GM21381 (cell line): ENCODE measurements around the gene MPIG6B.

Experiments used
- ATAC-seq: cut with Tn5 transposase; IDR thresholded peaks from one replicate; pipeline ENCODE4 v1.9.1; 2021; ENCODE audit warnings: mild to moderate bottlenecking, moderate library complexity; ENCODE audit not compliant: unreplicated experiment

MPIG6B gene

DNA sequence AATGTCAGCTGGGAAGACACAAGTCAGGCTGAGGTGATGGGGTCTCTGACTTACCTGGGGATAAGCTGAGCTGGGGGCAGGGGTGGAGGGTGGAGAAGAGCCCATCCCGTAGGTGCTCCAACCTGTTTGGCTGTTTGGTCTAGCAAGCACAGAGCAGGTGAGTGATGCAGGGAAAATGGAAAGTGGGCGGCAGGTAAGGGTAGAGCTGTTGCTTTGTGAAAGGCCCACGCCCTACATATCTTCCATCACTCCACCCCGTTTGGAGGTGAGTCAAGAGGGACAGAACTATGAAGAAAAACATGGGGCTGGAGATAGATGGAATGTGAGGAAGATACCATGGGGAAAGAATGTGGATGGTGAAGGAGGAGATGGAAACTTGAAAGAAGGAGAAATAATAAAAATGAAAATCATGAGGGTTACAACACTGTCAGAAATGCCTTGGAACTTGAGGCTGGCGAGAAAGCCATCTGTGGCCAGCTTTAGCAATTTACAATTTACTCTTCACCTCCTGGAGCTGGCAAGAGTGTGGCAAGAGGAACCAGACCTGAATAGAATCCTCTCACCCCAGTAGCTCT, 2.9 kb upstream of the MPIG6B start:
- no peak for ATAC-seq

GRCh38 chr6:31721351-31722020, 1.7 kb upstream of the MPIG6B start, which contains the start of gene LY6G6C:
Gene LY6G6C (minus strand): TSS chr6:31721746. CDS start chr6:31721679, 67 bp downstream.
- no peak for ATAC-seq

DNA sequence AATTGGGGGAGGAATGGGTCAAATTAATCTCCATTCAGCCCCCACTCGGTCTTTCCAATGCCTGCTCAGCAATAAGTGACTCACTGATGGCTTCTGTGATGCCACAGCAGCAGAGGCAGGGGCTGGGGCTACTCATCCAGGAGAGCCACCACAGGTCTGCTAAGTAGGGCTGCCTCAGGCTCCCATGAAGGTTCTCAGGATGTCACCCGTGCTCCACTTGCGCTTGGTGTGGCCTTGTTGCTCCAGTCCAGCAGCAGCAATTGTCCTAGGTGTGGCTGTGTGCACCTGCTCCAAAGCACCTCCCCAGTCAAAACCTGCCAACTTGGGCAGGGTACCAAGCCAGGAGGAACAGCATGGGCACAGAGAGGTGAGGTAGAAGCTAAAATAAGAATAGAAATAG, 1.0 kb upstream of the MPIG6B start:
- no peak for ATAC-seq

- ATAC-seq, result no peak
These were observed 963 bp downstream of the MPIG6B start for GRCh38 chr6:31723980-31724691.

GRCh38 chr6:31725502-31726350, 2.6 kb downstream of the MPIG6B start:
- ATAC-seq, result no peak

- ATAC-seq, result peak; percentile 53
These were observed 4.0 kb downstream of the MPIG6B start for GRCh38 chr6:31727034-31727716.

DNA sequence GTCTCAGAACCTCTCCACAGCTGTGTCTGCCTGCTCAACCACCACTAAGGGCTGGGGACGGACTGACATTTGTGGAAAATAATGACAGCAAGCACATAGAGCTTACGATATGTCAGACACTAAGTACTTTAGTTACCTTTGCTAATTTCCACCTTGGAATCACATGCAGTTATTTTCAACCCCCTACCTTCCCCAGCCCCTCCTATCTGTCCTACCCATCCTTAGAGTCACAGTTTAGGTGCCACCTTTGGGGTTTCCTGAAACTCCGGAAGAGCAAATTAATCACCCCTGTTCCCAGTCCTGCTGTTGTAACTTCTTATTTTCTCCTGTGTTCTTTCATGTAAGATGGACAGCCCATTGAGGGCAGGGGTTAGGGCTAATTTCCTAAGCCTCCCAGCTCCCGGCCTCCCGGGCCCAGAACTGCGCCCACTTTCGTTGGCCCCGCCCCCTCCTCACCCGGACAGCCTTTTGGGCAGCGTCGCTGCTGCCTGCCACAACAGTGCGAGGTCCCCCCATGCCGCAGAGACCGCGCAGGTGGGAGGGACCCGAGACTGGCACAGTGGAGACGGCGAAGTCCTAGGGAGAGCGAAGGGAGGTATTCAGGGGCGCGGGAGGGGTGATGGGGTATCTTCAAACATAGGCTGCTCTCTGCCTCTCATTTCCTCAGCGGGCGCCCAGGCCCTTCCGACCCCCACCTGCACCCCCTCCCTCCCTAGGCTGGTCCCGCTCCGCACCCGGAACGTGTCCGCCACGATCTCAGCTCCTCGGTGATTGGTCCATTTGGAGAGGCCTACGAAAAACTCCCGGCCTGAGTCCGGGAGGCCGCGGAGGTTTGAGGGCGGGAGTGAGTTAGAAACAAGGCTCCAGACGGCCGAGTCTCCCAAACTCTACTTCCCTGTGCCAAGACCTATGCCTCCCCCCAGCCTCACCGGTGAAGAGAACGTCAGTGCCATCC, 4.8 kb downstream of the MPIG6B start:
- no peak for ATAC-seq

GRCh38 chr6:31728767-31729514, 5.8 kb downstream of the MPIG6B start, which contains the start of gene DDAH2:
Gene DDAH2 (minus strand): TSS chr6:31729299. CDS start chr6:31729161, 138 bp downstream.
- ATAC-seq, result peak; percentile 8

DNA sequence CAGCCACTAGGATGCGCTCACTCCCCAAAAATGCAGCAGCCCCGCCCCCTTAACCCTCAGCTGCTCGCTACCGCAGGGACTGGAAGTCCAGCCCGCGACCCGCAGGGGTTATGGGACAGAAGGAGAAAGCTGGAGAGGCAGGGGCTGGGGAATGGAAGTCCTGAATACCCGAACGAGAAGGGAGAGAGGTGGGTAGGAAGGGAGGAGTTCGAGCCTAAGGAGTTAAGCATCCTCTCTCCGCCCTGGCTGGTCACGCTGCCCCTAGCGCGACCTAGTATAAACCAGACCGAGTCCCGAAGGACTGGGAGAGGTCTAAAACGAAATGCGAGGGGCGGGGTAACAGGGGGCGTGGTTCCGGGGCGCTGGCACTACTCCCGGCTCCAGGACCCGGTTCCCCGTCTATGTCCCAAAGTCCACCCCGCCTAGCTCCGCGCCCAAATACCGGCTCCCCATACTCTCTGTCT, 6.4 kb downstream of the MPIG6B start:
- ATAC-seq, result peak; percentile 38

DNA sequence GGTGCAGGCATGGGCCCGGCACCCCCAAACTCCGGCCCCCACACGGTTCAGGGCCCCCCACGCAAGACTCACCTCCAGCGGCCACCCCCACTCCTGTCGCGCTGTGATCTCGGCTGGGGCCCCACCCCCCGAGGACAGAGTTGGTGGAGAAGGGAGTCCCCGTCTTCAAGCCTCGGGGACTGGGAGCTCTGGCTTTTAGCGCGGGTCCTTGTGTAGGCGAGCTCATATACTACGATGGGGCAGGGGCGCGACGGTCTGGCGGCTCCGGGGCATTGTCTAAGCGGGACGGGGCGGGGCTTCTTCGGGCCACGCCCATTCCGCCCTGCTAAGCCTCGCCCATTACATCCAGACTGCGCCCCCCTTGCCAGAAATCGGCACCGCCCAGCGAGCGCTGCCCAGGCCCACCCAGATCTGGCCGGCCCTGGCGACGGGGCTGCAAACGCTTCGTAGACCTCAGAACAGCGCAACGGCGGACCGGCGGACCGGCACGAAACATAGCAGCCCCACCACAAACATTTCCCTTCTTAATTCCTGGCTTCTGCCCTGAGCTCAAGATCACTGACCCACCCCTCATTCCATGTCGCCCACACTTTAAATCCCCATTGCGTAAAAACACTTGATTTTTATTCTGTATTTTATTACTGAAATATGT, 6.9 kb downstream of the MPIG6B start:
- no peak for ATAC-seq

DNA sequence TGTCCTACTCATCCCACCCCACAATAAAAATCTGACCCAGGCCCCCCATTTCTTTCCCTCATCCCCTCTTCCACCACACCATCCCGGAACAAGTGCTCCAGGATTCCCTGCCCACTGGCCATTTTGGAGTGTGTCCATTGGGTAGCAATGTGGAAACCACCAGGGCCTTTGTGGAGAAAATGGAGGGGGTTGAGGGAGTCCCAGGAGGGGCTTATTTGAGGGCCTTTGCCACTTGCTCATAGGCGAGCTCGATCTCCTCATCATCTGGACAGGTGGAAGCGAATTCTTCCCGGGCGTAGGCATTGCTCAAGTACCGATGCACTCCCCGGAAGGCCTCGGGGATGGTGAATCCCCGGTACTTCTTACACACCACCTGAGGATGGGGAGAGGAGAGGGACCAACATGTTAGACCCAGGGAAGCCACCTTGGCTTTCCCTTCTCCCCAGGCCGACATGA, 7.5 kb downstream of the MPIG6B start:
- ATAC-seq, result no peak

- no peak for ATAC-seq
These were observed 8.9 kb downstream of the MPIG6B start for GRCh38 chr6:31732029-31732428.

DNA sequence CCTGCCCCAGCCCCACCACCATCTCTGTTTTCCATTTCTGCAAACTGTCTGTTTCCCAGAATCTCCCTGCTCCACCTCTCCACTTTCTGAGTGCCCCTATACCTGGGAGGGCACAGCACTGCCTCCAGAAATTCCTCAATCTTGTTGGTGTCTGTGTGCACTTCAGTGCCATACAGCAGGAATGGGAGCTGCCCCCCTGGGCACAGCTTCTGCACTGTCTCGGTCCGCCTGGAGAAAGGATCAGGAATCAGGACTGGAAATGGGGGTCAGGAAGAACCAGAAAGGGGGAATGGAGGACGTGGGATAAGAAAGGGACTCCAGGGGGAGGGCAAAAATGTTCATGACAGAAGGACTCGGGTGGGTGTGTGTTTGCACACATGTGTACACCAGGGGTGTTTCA, 10.6 kb downstream of the MPIG6B start:
- no peak for ATAC-seq

DNA sequence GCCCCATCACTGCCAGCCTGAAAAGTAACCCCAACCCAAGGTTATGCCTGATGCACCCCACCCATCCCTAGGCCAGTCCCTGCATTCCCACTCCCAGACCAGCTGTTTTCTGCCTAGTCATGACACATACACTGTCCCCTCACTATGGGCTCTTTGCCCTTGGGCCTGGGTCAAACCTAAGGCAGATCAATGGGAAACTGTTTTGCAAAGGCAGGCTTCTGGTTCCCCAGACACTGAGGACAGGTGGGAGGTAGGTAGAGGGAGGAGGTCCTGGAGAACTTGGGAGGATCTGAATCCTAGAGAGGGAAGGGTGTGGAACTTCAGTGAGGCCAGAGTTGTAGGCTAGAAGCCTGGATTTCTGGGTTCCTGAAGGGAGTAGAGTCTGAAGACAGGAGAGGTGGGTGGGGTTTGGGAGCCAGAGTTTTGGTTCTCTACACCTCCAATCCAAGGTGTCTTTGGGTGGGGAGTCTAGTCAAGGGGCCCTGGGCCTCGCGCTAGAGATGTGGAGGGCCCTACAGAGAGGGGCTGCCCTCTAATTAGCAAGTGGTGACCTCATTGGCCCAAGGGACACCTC, 11.2 kb downstream of the MPIG6B start:
- ATAC-seq, result no peak

DNA sequence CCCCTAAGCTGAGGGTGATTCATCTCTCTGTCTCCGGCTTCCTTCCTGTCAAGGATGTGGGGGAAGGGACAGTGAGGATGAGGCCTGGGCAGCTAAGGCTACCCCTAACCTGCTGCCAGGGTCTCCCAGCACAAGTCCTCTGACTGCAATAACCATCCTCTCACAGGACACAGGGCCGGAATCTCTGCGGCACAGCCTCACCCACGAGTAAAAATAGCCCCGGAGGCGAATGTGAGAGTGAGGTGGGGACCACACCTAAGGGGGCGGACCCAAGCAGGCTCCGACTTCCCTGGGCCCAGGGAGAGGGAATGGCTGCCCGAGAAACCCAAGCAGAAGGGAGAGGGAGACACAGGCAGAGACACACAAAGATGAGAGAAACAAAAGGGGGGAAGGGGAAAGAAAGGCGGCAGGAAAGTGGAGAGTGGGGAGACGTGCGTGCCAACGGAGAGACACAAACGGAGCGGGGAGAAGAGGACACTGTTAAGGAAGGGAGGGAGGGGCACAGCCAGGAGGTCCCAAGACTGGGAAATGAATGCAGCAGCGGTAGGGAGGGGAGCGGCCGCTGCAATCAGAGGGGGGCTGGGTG, 11.7 kb downstream of the MPIG6B start:
- ATAC-seq, result no peak

- ATAC-seq, result no peak
These were observed 13.0 kb downstream of the MPIG6B start, which contains the start of gene CLIC1 for GRCh38 chr6:31736021-31736767. Gene CLIC1 (minus strand): TSS chr6:31736530. CDS start chr6:31736300, 230 bp downstream.
